ENCODE measurements around the gene FTH1. TPM values are rescaled to one million over a fixed set of nuclear protein-coding genes. Genes with fewer than 3 reads are reported as not detected.

FTH1 gene
- total RNA-seq, 1 experiment from 2014 or later = 6,804 TPM

GRCh38 chr11:62000539-62001446 is 33.4 kb upstream of the FTH1 start:
- peaks cover 7% of the 10 kb centered on the region; the same call in 1 of the 2 replicates for H3K36me3 ChIP-seq (ENCODE audit: low read depth)
- H2AFZ ChIP-seq = no peak overlapping the region
- H3K4me1 ChIP-seq (replicated peaks; ENCODE audit: insufficient read depth) = 0 out of 2 replicates have a peak, but pooled peaks cover 3% of the 10 kb centered on the region
- peaks cover 12% of the 10 kb centered on the region for H3K9me3 ChIP-seq (ENCODE audit: insufficient read depth, low read depth)
- no peaks in the 10 kb centered on the region; the same call in 1 of the 2 replicates for H3F3A ChIP-seq (ENCODE audit: insufficient read depth, low read depth)
- ChIA-PET CTCF (no interaction called here), POLR2A (ENCODE audit: unreplicated experiment) (no interaction called here)
- no peaks in the 10 kb centered on the region for H4K20me1 ChIP-seq (ENCODE audit: insufficient read depth)
- TF ChIP-seq EZH2 (IDR thresholded peaks at IDR 0.05; ENCODE audit: low read depth) (no peak), CTCF (conservative IDR thresholded peaks at IDR 0.05) (no peak)
- H3K4me2 ChIP-seq = no peak overlapping the region
- H3K9me2 ChIP-seq (ENCODE audit: insufficient read depth) = no peaks in the 10 kb centered on the region
- DNase-seq = no peak
- BruUV-seq (replicated peaks) = no TSS peak
- no peaks in the 10 kb centered on the region for H3K79me2 ChIP-seq (ENCODE audit: low read depth)
- H3K4me3 ChIP-seq = no peak overlapping the region
- intact Hi-C loops (cut with micrococcal nuclease; ENCODE audit: unreplicated experiment) = no loop called here
- no peak overlapping the region for H3K27ac ChIP-seq
- no peaks in the 10 kb centered on the region for H3K27me3 ChIP-seq (ENCODE audit: insufficient read depth, low read depth)

- BruUV-seq (replicated peaks) = no TSS peak
- no peak for DNase-seq
These were observed 31.9 kb upstream of the FTH1 start for GRCh38 chr11:61999141-61999975.

More at GRCh38 chr11:61999141-61999975, 31.9 kb upstream of the FTH1 start:
- no peaks in the 10 kb centered on the region for H3F3A ChIP-seq (ENCODE audit: insufficient read depth, low read depth)
- no peaks in the 10 kb centered on the region for H3K4me1 ChIP-seq (replicated peaks; ENCODE audit: insufficient read depth)
- H3K4me2 ChIP-seq = no peak overlapping the region
- no peak overlapping the region for H3K27ac ChIP-seq
- peaks cover 12% of the 10 kb centered on the region for H3K9me3 ChIP-seq (ENCODE audit: insufficient read depth, low read depth)
- H3K9me2 ChIP-seq (ENCODE audit: insufficient read depth) = no peaks in the 10 kb centered on the region
- ChIA-PET CTCF (interaction anchor here (0.7 kb wide), 1 partner anchor 255 kb away, joined by 3 read pairs; no protein-coding TSS in a partner anchor), POLR2A (ENCODE audit: unreplicated experiment) (no interaction called here)
- no peak overlapping the region for H3K4me3 ChIP-seq
- intact Hi-C loops (cut with micrococcal nuclease; ENCODE audit: unreplicated experiment) = no loop called here
- TF ChIP-seq CTCF (conservative IDR thresholded peaks at IDR 0.05) (no peak), EZH2 (IDR thresholded peaks at IDR 0.05; ENCODE audit: low read depth) (no peak)
- H3K36me3 ChIP-seq (ENCODE audit: low read depth) = peaks cover 7% of the 10 kb centered on the region; the same call in 1 of the 2 replicates
- no peaks in the 10 kb centered on the region for H3K27me3 ChIP-seq (ENCODE audit: insufficient read depth, low read depth)
- no peaks in the 10 kb centered on the region for H3K79me2 ChIP-seq (ENCODE audit: low read depth)
- H4K20me1 ChIP-seq (ENCODE audit: insufficient read depth) = no peaks in the 10 kb centered on the region
- no peak overlapping the region for H2AFZ ChIP-seq

All from PC-9 (cell line).